H7 (cell line): ENCODE measurements around the gene LYSET. TPM values are rescaled to one million over a fixed set of nuclear protein-coding genes. Genes with fewer than 3 reads are reported as not detected.
"Not testable (repeated sequence)": the region's sequence is repeated elsewhere in the genome, so short reads cannot be mapped to it uniquely, and the experiment has no call there.

Experiments used
- DNase-seq: peaks from one replicate; pipeline ENCODE4 v3.0.0; 2012
- H3K27me3 ChIP-seq: 2 replicates; pipeline ENCODE4 v1.6.0; 2011; ENCODE audit warnings: mild to moderate bottlenecking, low read length; ENCODE audit not compliant: control insufficient read depth, insufficient read depth
- H3K36me3 ChIP-seq: replicated peaks from 2 replicates; pipeline ENCODE4 v1.5.1; 2011; ENCODE audit warnings: low read length; ENCODE audit not compliant: control insufficient read depth, insufficient read depth
- H3K4me3 ChIP-seq: 2 replicates; pipeline ENCODE4 v1.5.1; 2011; ENCODE audit warnings: low read depth, mild to moderate bottlenecking, control low read depth, low read length, moderate library complexity; ENCODE audit not compliant: insufficient read depth
- total RNA-seq: library from RNA; depleted of rRNA; stranded (reverse); fragments of >200 nt; shearing (Covaris generic); gene quantifications from 2 replicates; pipeline ENCODE4 v1.2.3, GENCODE V29; 2014; rRNA removed

LYSET gene, protein sequence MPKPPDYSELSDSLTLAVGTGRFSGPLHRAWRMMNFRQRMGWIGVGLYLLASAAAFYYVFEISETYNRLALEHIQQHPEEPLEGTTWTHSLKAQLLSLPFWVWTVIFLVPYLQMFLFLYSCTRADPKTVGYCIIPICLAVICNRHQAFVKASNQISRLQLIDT
- 13.9 and 15.1 TPM in 2 replicates for total RNA-seq

- Histone ChIP-seq H3K4me3 (peak within 1 kb of the TSS; percentile 79), H3K27me3 (no peaks in the 10 kb centered on the region), H3K36me3 (peaks cover 3% of the 10 kb centered on the region; the same call in 1 of the 2 replicates)
- peak; percentile 97 for DNase-seq
These were observed at the start of gene LYSET, which contains the start of gene MOAP1 for GRCh38 chr14:93184391-93185348. LYSET (plus strand) TSS chr14:93185317; CDS start chr14:93185406, 89 bp downstream. MOAP1 (minus strand) TSS chr14:93184897; CDS start chr14:93184242, 655 bp downstream.

- Histone ChIP-seq H3K36me3 (no peaks in the 10 kb centered on the region), H3K27me3 (no peaks in the 10 kb centered on the region), H3K4me3 (no peak overlapping the region)
- no peak for DNase-seq
These were observed 49.7 kb upstream of the LYSET start for GRCh38 chr14:93135399-93135798.

DNA sequence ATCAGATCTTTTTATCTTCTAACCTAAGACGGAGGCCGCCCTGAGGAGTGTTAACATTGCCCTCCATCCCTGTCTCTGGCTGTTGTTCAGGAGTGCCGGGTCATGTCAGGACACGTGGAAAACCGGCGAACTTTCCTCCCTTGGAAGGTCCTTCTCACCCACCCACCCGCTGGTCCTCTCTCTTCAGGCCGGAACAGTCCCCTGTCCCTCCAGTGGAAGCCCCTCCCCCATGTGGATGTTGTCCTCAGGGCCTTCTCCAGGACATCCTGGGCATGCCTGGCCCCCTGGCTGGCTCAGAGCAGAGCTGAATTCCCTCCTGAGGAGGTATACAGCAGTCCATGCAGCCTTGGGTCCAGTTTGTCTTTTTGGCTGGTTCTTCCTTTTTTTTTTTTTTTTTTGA, 49.1 kb upstream of the LYSET start:
- H3K27me3 ChIP-seq, result no peaks in the 10 kb centered on the region
- H3K4me3 ChIP-seq, result no peak overlapping the region
- no peaks in the 10 kb centered on the region for H3K36me3 ChIP-seq
- peak; percentile 30 for DNase-seq

- DNase-seq, H3K36me3 ChIP-seq, H3K27me3 ChIP-seq, H3K4me3 ChIP-seq: not testable (repeated sequence)
These were observed 48.6 kb upstream of the LYSET start for GRCh38 chr14:93136508-93136907.

DNA sequence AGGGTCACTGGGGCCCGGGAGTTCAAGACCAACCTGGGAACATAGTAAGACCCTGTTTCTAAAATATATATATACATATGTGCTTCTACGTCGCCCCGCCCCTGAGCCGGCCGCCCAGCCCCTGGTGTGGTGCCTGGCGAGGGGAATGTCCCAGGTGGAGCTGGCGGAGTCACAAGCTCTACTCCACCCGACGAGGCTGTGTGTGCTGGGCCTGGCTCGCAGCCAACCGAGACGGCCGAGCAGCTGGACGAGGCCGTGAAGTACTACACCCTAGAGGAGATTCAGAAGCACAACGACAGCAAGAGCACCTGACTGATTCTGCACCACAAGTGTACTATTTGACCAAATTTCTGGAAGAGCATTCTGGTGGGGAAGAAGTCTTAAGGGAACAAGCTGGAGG, 47.3 kb upstream of the LYSET start:
- H3K36me3 ChIP-seq, result no peaks in the 10 kb centered on the region
- no peak overlapping the region for H3K4me3 ChIP-seq
- H3K27me3 ChIP-seq, result no peaks in the 10 kb centered on the region
- DNase-seq, result peak; percentile 74

DNA sequence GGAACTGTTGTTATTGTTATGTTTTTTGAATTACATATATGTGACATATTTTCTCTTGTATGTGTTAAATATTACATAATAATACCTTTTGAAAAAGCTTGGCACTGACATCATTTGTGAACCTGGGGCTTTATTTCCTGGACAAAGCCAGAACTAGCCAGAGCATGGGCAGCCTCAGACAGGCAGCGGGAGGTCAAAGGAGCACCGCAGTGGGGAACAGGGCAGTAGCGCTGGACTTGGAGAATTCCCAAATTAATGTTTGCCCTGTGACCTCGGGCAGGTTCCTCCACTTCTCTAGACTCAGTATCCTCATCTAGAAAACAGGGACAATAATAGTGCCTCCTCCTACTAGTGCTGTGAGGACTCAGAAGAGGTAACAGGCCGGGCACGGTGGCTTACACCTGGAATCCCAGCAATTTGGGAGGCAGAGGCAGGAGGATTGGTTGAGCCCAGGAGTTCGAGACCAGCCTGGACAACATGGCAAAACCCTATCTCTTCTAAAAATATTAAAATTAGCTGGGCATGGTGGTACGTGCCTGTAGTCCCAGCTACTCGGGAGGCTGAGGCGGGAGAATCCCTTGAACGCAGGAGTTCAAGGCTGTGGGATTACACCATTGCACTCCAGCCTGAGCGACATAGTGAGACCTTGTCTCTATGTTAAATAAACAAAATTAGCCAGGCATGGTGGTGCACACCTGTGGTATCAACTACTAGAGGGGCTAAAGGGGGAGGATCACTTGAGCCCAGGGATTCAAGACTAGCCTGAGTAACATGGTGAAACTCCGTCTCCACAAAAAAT, 42.1 kb upstream of the LYSET start:
- no peak for DNase-seq
- Histone ChIP-seq H3K36me3 (no peaks in the 10 kb centered on the region), H3K4me3 (no peak overlapping the region), H3K27me3 (no peaks in the 10 kb centered on the region)

DNA sequence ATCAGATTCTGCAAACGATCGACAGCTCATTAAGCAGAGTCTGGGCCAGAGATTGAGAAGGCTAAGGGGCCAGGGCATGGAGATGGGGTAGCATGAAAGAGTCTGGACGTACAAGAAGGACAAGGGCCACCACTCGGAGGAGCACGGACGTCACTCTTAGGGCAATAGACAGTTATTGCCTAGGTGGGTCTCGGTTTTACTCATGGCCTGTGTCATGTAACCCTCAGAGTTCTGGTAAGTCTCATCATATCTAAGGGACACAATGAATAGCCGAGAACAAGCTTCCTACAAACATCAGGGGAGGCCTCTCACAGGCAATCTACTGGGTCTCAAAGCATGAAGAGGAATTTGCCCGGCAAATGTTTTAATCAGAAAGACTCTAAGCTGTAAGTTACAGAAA, 39.0 kb upstream of the LYSET start:
- Histone ChIP-seq H3K4me3 (no peak overlapping the region), H3K27me3 (no peaks in the 10 kb centered on the region), H3K36me3 (no peaks in the 10 kb centered on the region)
- no peak for DNase-seq

GRCh38 chr14:93148979-93149378, 36.1 kb upstream of the LYSET start:
- DNase-seq, result peak; percentile 8
- Histone ChIP-seq H3K36me3 (no peaks in the 10 kb centered on the region), H3K4me3 (no peak overlapping the region), H3K27me3 (no peaks in the 10 kb centered on the region)

- DNase-seq, result peak; percentile 45
- Histone ChIP-seq H3K4me3 (no peak overlapping the region), H3K36me3 (no peaks in the 10 kb centered on the region), H3K27me3 (no peaks in the 10 kb centered on the region)
These were observed 34.6 kb upstream of the LYSET start for GRCh38 chr14:93150227-93151208.

DNA sequence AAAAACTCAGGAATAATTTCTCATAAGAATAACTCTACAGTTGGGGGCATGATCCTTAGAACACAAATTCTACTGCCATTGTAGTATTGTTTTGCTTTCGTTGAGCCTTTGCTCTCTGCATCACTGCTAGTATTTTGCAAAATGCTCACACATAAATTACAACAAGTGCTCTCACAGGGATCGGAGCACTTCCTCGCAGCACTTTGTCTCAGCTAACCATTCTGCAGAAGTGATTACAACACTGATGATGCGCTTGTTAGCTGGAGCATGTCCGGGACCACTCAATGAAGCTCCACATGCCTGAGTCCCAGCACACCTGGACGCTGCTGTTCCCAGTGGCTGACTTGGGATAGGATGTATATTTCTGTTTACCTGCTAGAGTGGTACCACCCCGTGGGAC, 32.0 kb upstream of the LYSET start:
- DNase-seq, result no peak
- Histone ChIP-seq H3K27me3 (no peaks in the 10 kb centered on the region), H3K4me3 (no peak overlapping the region), H3K36me3 (no peaks in the 10 kb centered on the region)

- DNase-seq, result no peak
- H3K27me3 ChIP-seq, result no peaks in the 10 kb centered on the region
- H3K4me3 ChIP-seq, result no peak overlapping the region
- H3K36me3 ChIP-seq, result no peaks in the 10 kb centered on the region
These were observed 29.4 kb upstream of the LYSET start for GRCh38 chr14:93155667-93156066.

GRCh38 chr14:93156693-93157369, 28.3 kb upstream of the LYSET start:
- no peaks in the 10 kb centered on the region for H3K27me3 ChIP-seq
- no peak for DNase-seq
- H3K36me3 ChIP-seq, result no peaks in the 10 kb centered on the region
- H3K4me3 ChIP-seq, result no peak overlapping the region

DNA sequence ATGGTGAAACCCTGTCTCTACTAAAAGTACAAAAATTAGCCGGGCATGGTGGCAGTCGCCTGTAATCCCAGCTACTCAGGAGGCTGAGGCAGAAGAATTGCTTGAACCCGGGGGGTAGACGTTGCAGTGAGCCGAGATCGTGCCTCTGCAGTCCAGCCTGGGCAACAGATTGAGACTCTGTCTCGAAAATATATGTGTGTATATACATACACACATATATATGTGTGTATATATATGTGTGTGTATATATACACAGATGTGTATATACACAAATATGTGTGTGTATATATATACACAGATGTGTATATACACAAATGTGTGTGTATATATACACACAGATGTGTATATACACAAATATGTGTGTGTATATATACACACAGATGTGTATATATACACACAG, 26.8 kb upstream of the LYSET start:
- H3K36me3 ChIP-seq, result not testable (repeated sequence)

More for the DNA sequence above, 26.8 kb upstream of the LYSET start:
- H3K4me3 ChIP-seq, DNase-seq, H3K27me3 ChIP-seq: not testable (repeated sequence)
